ENCODE data around the gene VPS33A.

Gene VPS33A

GRCh38 chr12:122308811-122309210, 42.5 kb upstream of the VPS33A start:
- Histone ChIP-seq H3K36me3 (ENCODE audit: control insufficient read depth, insufficient read depth, low read length) (no peaks in the 10 kb centered on the region), H3K4me3 (ENCODE audit: low read length) (no peak overlapping the region), H2AK5ac (ENCODE audit: low read length) (no peak overlapping the region), H4K5ac (ENCODE audit: low read length) (no peak overlapping the region), H2BK120ac (ENCODE audit: low read depth, low read length) (no peak overlapping the region), H3K27me3 (ENCODE audit: insufficient read depth, low read length, poor library complexity) (no peaks in the 10 kb centered on the region), H3K4me2 (ENCODE audit: low read length) (no peak overlapping the region), H3K4ac (ENCODE audit: low read depth, low read length) (no peak overlapping the region), H4K8ac (ENCODE audit: low read depth, low read length) (no peak overlapping the region), H3K9ac (ENCODE audit: low read length) (no peak overlapping the region), H3K23ac (ENCODE audit: low read length) (no peak overlapping the region), H3K79me2 (ENCODE audit: control insufficient read depth, insufficient read depth, low read length) (no peaks in the 10 kb centered on the region), H3K79me1 (ENCODE audit: low read length) (no peaks in the 10 kb centered on the region), H3K56ac (ENCODE audit: low read length) (no peak overlapping the region), H3K18ac (ENCODE audit: low read length) (no peak overlapping the region), H3K4me1 (ENCODE audit: control insufficient read depth, low read depth, low read length) (no peaks in the 10 kb centered on the region), H3K27ac (ENCODE audit: low read depth, low read length) (no peak overlapping the region), H2BK15ac (replicated peaks; ENCODE audit: low read depth) (no peak overlapping the region), H2BK5ac (ENCODE audit: low read length) (no peak overlapping the region)
- no peak for DNase-seq
- WGBS (ENCODE audit: extremely low coverage, insufficient coverage, low lambda C conversion rate), result no CpG with 5 or more reads among the region's 1 CpG

DNA sequence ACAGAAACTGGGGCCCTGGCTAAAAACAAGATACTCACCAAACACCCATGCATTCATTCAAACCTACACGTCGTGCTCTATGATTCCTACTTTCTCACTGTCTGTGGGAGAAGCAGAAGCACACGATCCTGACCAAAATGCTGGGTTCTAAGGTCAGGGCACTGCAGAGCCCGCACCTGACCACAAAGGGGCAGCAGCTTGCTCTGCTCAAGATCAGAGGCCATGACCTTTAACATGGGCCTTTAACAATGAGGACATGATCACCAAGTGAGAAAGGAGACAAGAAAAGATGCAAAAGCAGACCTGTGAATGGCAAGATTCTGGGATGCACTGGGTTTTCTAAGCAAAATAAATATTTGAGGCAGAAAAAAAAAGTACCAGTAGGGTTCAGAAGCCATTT, 40.1 kb upstream of the VPS33A start:
- no CpG with 5 or more reads among the region's 4 CpGs for WGBS (ENCODE audit: extremely low coverage, insufficient coverage, low lambda C conversion rate)
- Histone ChIP-seq H3K9ac (ENCODE audit: low read length) (no peak overlapping the region), H3K56ac (ENCODE audit: low read length) (no peak overlapping the region), H2BK5ac (ENCODE audit: low read length) (no peak overlapping the region), H4K8ac (ENCODE audit: low read depth, low read length) (no peak overlapping the region), H3K27ac (ENCODE audit: low read depth, low read length) (no peak overlapping the region), H2AK5ac (ENCODE audit: low read length) (no peak overlapping the region), H3K79me1 (ENCODE audit: low read length) (no peaks in the 10 kb centered on the region), H3K23ac (ENCODE audit: low read length) (no peak overlapping the region), H3K4me1 (ENCODE audit: control insufficient read depth, low read depth, low read length) (no peaks in the 10 kb centered on the region), H3K36me3 (ENCODE audit: control insufficient read depth, insufficient read depth, low read length) (no peaks in the 10 kb centered on the region), H2BK120ac (ENCODE audit: low read depth, low read length) (no peak overlapping the region), H2BK15ac (replicated peaks; ENCODE audit: low read depth) (no peak overlapping the region), H3K4ac (ENCODE audit: low read depth, low read length) (no peak overlapping the region), H3K18ac (ENCODE audit: low read length) (no peak overlapping the region), H3K4me2 (ENCODE audit: low read length) (no peak overlapping the region), H3K27me3 (ENCODE audit: insufficient read depth, low read length, poor library complexity) (no peaks in the 10 kb centered on the region), H4K5ac (ENCODE audit: low read length) (no peak overlapping the region), H3K4me3 (ENCODE audit: low read length) (no peak overlapping the region), H3K79me2 (ENCODE audit: control insufficient read depth, insufficient read depth, low read length) (no peaks in the 10 kb centered on the region)
- DNase-seq, result peak; percentile 71

GRCh38 chr12:122304924-122305323, 38.6 kb upstream of the VPS33A start:
- H3K79me1 ChIP-seq (ENCODE audit: low read length), result no peaks in the 10 kb centered on the region
- no peak overlapping the region for H4K8ac ChIP-seq (ENCODE audit: low read depth, low read length)
- no peak overlapping the region for H4K5ac ChIP-seq (ENCODE audit: low read length)
- H3K27ac ChIP-seq (ENCODE audit: low read depth, low read length), result no peak overlapping the region
- no peak overlapping the region for H3K4me3 ChIP-seq (ENCODE audit: low read length)
- no peak overlapping the region for H2BK5ac ChIP-seq (ENCODE audit: low read length)
- H2BK120ac ChIP-seq (ENCODE audit: low read depth, low read length), result no peak overlapping the region
- H3K9ac ChIP-seq (ENCODE audit: low read length), result no peak overlapping the region
- no peak overlapping the region for H2BK15ac ChIP-seq (replicated peaks; ENCODE audit: low read depth)
- H2AK5ac ChIP-seq (ENCODE audit: low read length), result no peak overlapping the region
- H3K27me3 ChIP-seq (ENCODE audit: insufficient read depth, low read length, poor library complexity), result no peaks in the 10 kb centered on the region
- no peak overlapping the region for H3K23ac ChIP-seq (ENCODE audit: low read length)
- no peak overlapping the region for H3K18ac ChIP-seq (ENCODE audit: low read length)
- no peak overlapping the region for H3K4ac ChIP-seq (ENCODE audit: low read depth, low read length)
- H3K4me1 ChIP-seq (ENCODE audit: control insufficient read depth, low read depth, low read length), result no peaks in the 10 kb centered on the region
- no peak for DNase-seq
- H3K4me2 ChIP-seq (ENCODE audit: low read length), result no peak overlapping the region
- WGBS (ENCODE audit: extremely low coverage, insufficient coverage, low lambda C conversion rate), result no CpG with 5 or more reads among the region's 1 CpG
- H3K36me3 ChIP-seq (ENCODE audit: control insufficient read depth, insufficient read depth, low read length), result no peaks in the 10 kb centered on the region
- no peak overlapping the region for H3K56ac ChIP-seq (ENCODE audit: low read length)
- H3K79me2 ChIP-seq (ENCODE audit: control insufficient read depth, insufficient read depth, low read length), result no peaks in the 10 kb centered on the region

- Histone ChIP-seq H2AK5ac (ENCODE audit: low read length) (no peak overlapping the region), H2BK15ac (replicated peaks; ENCODE audit: low read depth) (no peak overlapping the region), H3K9ac (ENCODE audit: low read length) (no peak overlapping the region), H3K4me1 (ENCODE audit: control insufficient read depth, low read depth, low read length) (no peaks in the 10 kb centered on the region), H2BK120ac (ENCODE audit: low read depth, low read length) (no peak overlapping the region), H3K56ac (ENCODE audit: low read length) (no peak overlapping the region), H3K36me3 (ENCODE audit: control insufficient read depth, insufficient read depth, low read length) (no peaks in the 10 kb centered on the region), H3K79me2 (ENCODE audit: control insufficient read depth, insufficient read depth, low read length) (no peaks in the 10 kb centered on the region), H3K23ac (ENCODE audit: low read length) (no peak overlapping the region), H3K4ac (ENCODE audit: low read depth, low read length) (no peak overlapping the region), H3K4me2 (ENCODE audit: low read length) (no peak overlapping the region), H3K27ac (ENCODE audit: low read depth, low read length) (no peak overlapping the region), H3K79me1 (ENCODE audit: low read length) (no peaks in the 10 kb centered on the region), H2BK5ac (ENCODE audit: low read length) (no peak overlapping the region), H4K5ac (ENCODE audit: low read length) (no peak overlapping the region), H3K27me3 (ENCODE audit: insufficient read depth, low read length, poor library complexity) (no peaks in the 10 kb centered on the region), H3K18ac (ENCODE audit: low read length) (no peak overlapping the region), H3K4me3 (ENCODE audit: low read length) (no peak overlapping the region), H4K8ac (ENCODE audit: low read depth, low read length) (no peak overlapping the region)
- DNase-seq, result no peak
- no CpG with 5 or more reads among the region's 4 CpGs for WGBS (ENCODE audit: extremely low coverage, insufficient coverage, low lambda C conversion rate)
Observed at GRCh38 chr12:122303068-122303467, 36.8 kb upstream of the VPS33A start.

DNA sequence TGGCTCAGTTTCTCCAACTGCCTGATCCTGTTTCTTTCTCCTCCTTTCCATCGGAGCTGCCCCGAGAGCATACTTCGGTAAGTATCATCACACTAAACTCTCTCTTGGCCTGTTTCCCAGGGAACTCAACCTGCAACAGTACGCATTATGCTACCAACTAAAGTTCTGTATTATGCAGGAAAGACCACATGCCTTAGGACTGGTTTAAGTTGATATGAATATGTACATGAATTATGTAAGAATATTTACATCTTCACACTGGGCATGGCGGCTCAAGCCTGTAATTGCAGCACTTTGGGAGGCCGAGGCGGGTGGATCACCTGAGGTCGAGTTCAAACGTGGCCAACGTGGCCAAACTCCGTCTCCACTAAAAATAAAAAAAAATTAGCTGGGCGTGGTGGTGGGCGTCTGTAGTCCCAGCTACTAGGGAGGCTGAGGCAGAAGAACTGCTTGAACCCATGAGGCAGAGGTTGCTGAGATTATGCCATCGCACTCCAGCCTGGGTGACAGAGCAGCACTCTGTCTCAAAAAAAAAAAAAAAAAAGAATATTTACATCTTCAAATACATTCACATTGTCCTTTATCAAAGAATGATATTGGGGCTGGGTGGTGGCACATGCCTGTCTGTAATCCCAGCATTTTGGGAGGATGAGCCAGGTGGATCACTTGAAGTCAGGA, 31.9 kb upstream of the VPS33A start:
- H3K4me3 ChIP-seq (ENCODE audit: low read length), result no peak overlapping the region
- no peaks in the 10 kb centered on the region for H3K4me1 ChIP-seq (ENCODE audit: control insufficient read depth, low read depth, low read length)
- H3K79me1 ChIP-seq (ENCODE audit: low read length), result no peaks in the 10 kb centered on the region
- H3K4me2 ChIP-seq (ENCODE audit: low read length), result no peak overlapping the region
- H2AK5ac ChIP-seq (ENCODE audit: low read length), result no peak overlapping the region
- no peak overlapping the region for H4K8ac ChIP-seq (ENCODE audit: low read depth, low read length)
- H3K9ac ChIP-seq (ENCODE audit: low read length), result no peak overlapping the region
- H3K27me3 ChIP-seq (ENCODE audit: insufficient read depth, low read length, poor library complexity), result no peaks in the 10 kb centered on the region
- H3K79me2 ChIP-seq (ENCODE audit: control insufficient read depth, insufficient read depth, low read length), result no peaks in the 10 kb centered on the region
- H3K36me3 ChIP-seq (ENCODE audit: control insufficient read depth, insufficient read depth, low read length), result no peaks in the 10 kb centered on the region
- no peak overlapping the region for H4K5ac ChIP-seq (ENCODE audit: low read length)
- WGBS (ENCODE audit: extremely low coverage, insufficient coverage, low lambda C conversion rate), result no CpG with 5 or more reads among the region's 14 CpGs
- no peak overlapping the region for H3K56ac ChIP-seq (ENCODE audit: low read length)
- H3K4ac ChIP-seq (ENCODE audit: low read depth, low read length), result no peak overlapping the region
- H3K18ac ChIP-seq (ENCODE audit: low read length), result no peak overlapping the region
- no peak overlapping the region for H2BK5ac ChIP-seq (ENCODE audit: low read length)
- H2BK120ac ChIP-seq (ENCODE audit: low read depth, low read length), result no peak overlapping the region
- DNase-seq, result no peak
- no peak overlapping the region for H3K27ac ChIP-seq (ENCODE audit: low read depth, low read length)
- no peak overlapping the region for H3K23ac ChIP-seq (ENCODE audit: low read length)
- no peak overlapping the region for H2BK15ac ChIP-seq (replicated peaks; ENCODE audit: low read depth)

GRCh38 chr12:122297494-122297893, 31.2 kb upstream of the VPS33A start:
- no CpG with 5 or more reads among the region's 9 CpGs for WGBS (ENCODE audit: extremely low coverage, insufficient coverage, low lambda C conversion rate)
- no peak overlapping the region for H4K5ac ChIP-seq (ENCODE audit: low read length)
- H2BK120ac ChIP-seq (ENCODE audit: low read depth, low read length), result no peak overlapping the region
- H3K9ac ChIP-seq (ENCODE audit: low read length), result no peak overlapping the region
- no peak overlapping the region for H3K4me3 ChIP-seq (ENCODE audit: low read length)
- H3K4me1 ChIP-seq (ENCODE audit: control insufficient read depth, low read depth, low read length), result no peaks in the 10 kb centered on the region
- H3K79me1 ChIP-seq (ENCODE audit: low read length), result no peaks in the 10 kb centered on the region
- no peak overlapping the region for H4K8ac ChIP-seq (ENCODE audit: low read depth, low read length)
- H2BK15ac ChIP-seq (replicated peaks; ENCODE audit: low read depth), result no peak overlapping the region
- no peaks in the 10 kb centered on the region for H3K79me2 ChIP-seq (ENCODE audit: control insufficient read depth, insufficient read depth, low read length)
- H3K27ac ChIP-seq (ENCODE audit: low read depth, low read length), result no peak overlapping the region
- H3K36me3 ChIP-seq (ENCODE audit: control insufficient read depth, insufficient read depth, low read length), result no peaks in the 10 kb centered on the region
- H3K56ac ChIP-seq (ENCODE audit: low read length), result no peak overlapping the region
- H3K4ac ChIP-seq (ENCODE audit: low read depth, low read length), result no peak overlapping the region
- H3K23ac ChIP-seq (ENCODE audit: low read length), result no peak overlapping the region
- H3K18ac ChIP-seq (ENCODE audit: low read length), result no peak overlapping the region
- H3K4me2 ChIP-seq (ENCODE audit: low read length), result no peak overlapping the region
- H2BK5ac ChIP-seq (ENCODE audit: low read length), result no peak overlapping the region
- DNase-seq, result no peak
- no peak overlapping the region for H2AK5ac ChIP-seq (ENCODE audit: low read length)
- no peaks in the 10 kb centered on the region for H3K27me3 ChIP-seq (ENCODE audit: insufficient read depth, low read length, poor library complexity)

All from mesendoderm (in vitro differentiated cells).